HG03280 (cell line): ENCODE results near the gene ACSS3.
"Not testable (repeated sequence)": the region's sequence is repeated elsewhere in the genome, so short reads cannot be mapped to it uniquely, and the experiment has no call there.

Source experiments
- ATAC-seq: cut with Tn5 transposase; IDR thresholded peaks from one replicate; pipeline ENCODE4 v1.9.1; 2021; ENCODE audit warnings: mild to moderate bottlenecking, moderate library complexity; ENCODE audit not compliant: unreplicated experiment

The ACSS3 gene

GRCh38 chr12:81092053-81092452 is 14.2 kb downstream of the ACSS3 start:
- no peak for ATAC-seq

GRCh38 chr12:81094718-81095360 is 17.0 kb downstream of the ACSS3 start:
- ATAC-seq: no peak

- no peak for ATAC-seq
Measured at GRCh38 chr12:81095501-81096232, 17.8 kb downstream of the ACSS3 start.

GRCh38 chr12:81105687-81106086 is 27.8 kb downstream of the ACSS3 start:
- no peak for ATAC-seq

- no peak for ATAC-seq
Measured at GRCh38 chr12:81114226-81114625, 36.3 kb downstream of the ACSS3 start.

- not testable (repeated sequence) for ATAC-seq
Measured at GRCh38 chr12:81119069-81119468, 41.2 kb downstream of the ACSS3 start.

GRCh38 chr12:81120961-81121360 is 43.1 kb downstream of the ACSS3 start:
- ATAC-seq: no peak

- no peak for ATAC-seq
Measured at GRCh38 chr12:81123611-81124010, 45.7 kb downstream of the ACSS3 start.

- ATAC-seq: no peak
Measured at GRCh38 chr12:81125691-81126090, 47.8 kb downstream of the ACSS3 start.

GRCh38 chr12:81128930-81129554 is 51.2 kb downstream of the ACSS3 start:
- ATAC-seq: peak; percentile 98

- no peak for ATAC-seq
Measured at GRCh38 chr12:81136519-81136918, 58.6 kb downstream of the ACSS3 start.

- no peak for ATAC-seq
Measured at GRCh38 chr12:81137801-81138200, 59.9 kb downstream of the ACSS3 start.

GRCh38 chr12:81141217-81141616 is 63.3 kb downstream of the ACSS3 start:
- no peak for ATAC-seq

- no peak for ATAC-seq
Measured at GRCh38 chr12:81143057-81143456, 65.2 kb downstream of the ACSS3 start.

- ATAC-seq: no peak
Measured at GRCh38 chr12:81146228-81147225, 68.6 kb downstream of the ACSS3 start.

GRCh38 chr12:81147292-81147919 is 69.5 kb downstream of the ACSS3 start:
- no peak for ATAC-seq

- no peak for ATAC-seq
Measured at GRCh38 chr12:81150382-81150781, 72.5 kb downstream of the ACSS3 start.

GRCh38 chr12:81159856-81160255 is 82.0 kb downstream of the ACSS3 start:
- no peak for ATAC-seq

- no peak for ATAC-seq
Measured at GRCh38 chr12:81161680-81162079, 83.8 kb downstream of the ACSS3 start.

- ATAC-seq: no peak
Measured at GRCh38 chr12:81162391-81163136, 84.7 kb downstream of the ACSS3 start.
